B cell (primary cell): Measurements from ENCODE around the gene SMIM1. TPM values are rescaled to one million over a fixed set of nuclear protein-coding genes. Genes with fewer than 3 reads are reported as not detected.

Source experiments
- ATAC-seq: fragments of 200-7000 bp; cut with Tn5 transposase; one replicate; pipeline ENCODE4 v1.10.0; 2021; ENCODE audit warnings: low read depth, mild to moderate bottlenecking, moderate number of reproducible peaks, moderate library complexity
- CTCF ChIA-PET: fragments of 350-600 bp; sonication (Branson Sonifier 250); formaldehyde crosslinking; loops from one replicate; lab custom pipeline; 2021; ENCODE audit warnings: antibody characterized with exemption, inconsistent platforms; lab: Charles Lee
- POLR2A ChIA-PET: fragments of 350-600 bp; sonication (Branson Sonifier 250); formaldehyde crosslinking; loops from one replicate; lab custom pipeline; 2021; ENCODE audit warnings: antibody characterized with exemption; lab: Charles Lee
- DNase-seq: peaks from one replicate; pipeline ENCODE4 v3.0.0; 2013
- H2AFZ ChIP-seq: 2 replicates; pipeline ENCODE4 v1.6.1; 2012; ENCODE audit warnings: mild to moderate bottlenecking, low read depth, low read length; ENCODE audit not compliant: insufficient read depth, poor library complexity, severe bottlenecking
- H3K27ac ChIP-seq, 2 donors: 1 replicate in 1 of 2; 2 replicates in 1 of 2; pipeline ENCODE4 v1.5.1; 2012 to 2013; ENCODE audit warnings: low read length in 2 of 2, mild to moderate bottlenecking in 2 of 2, moderate library complexity in 1 of 2
- H3K27me3 ChIP-seq, 4 experiments: fragments of 200-600 bp in 1 of 4; sonication (generic) in 1 of 4; replicated peaks in 1 of 4; 1 replicate in 2 of 4; 2 replicates in 2 of 4; pipeline versions ENCODE4 v1.6.1 to v1.7.0; 2013 to 2016; ENCODE audit warnings: low read length in 3 of 4, mild to moderate bottlenecking in 2 of 4, mixed read lengths in 1 of 4, moderate library complexity in 1 of 4; ENCODE audit not compliant: insufficient read depth in 4 of 4, control insufficient read depth in 3 of 4; ENCODE audit errors: control extremely low read depth in 1 of 4
- H3K36me3 ChIP-seq, 2 experiments: replicated peaks in 1 of 2; 1 replicate in 1 of 2; 2 replicates in 1 of 2; pipeline versions ENCODE4 v1.6.1 to v1.7.1; 2013; ENCODE audit warnings: low read length in 1 of 2; ENCODE audit not compliant: insufficient read depth in 2 of 2, control insufficient read depth in 1 of 2; ENCODE audit errors: control extremely low read depth in 1 of 2, extremely low read depth in 1 of 2
- H3K4me1 ChIP-seq, 2 donors: fragments of 200-600 bp in 1 of 2; sonication (generic) in 1 of 2; 1 replicate in 1 of 2; 2 replicates in 1 of 2; pipeline versions ENCODE4 v1.5.1 to v1.6.1; 2013 to 2017; ENCODE audit warnings: low read length in 2 of 2; ENCODE audit not compliant: control insufficient read depth in 2 of 2, insufficient read depth in 2 of 2
- H3K4me2 ChIP-seq: replicated peaks from 2 replicates; pipeline ENCODE3; 2012; ENCODE audit warnings: mild to moderate bottlenecking, low read depth, low read length; ENCODE audit not compliant: poor library complexity, severe bottlenecking
- H3K4me3 ChIP-seq, 5 experiments: fragments of 200-600 bp in 1 of 5; sonication (generic) in 1 of 5; 1 replicate in 3 of 5; 2 replicates in 2 of 5; pipeline versions ENCODE4 v1.5.1 to v1.7.0; 2011 to 2016; ENCODE audit warnings: low read length in 4 of 5, mild to moderate bottlenecking in 4 of 5, low read depth in 2 of 5, control low read depth in 1 of 5, moderate library complexity in 1 of 5; ENCODE audit not compliant: insufficient read depth in 1 of 5; ENCODE audit errors: control extremely low read depth in 1 of 5, extremely low read depth in 1 of 5
- H3K79me2 ChIP-seq: fragments of 200-600 bp; sonication (generic); one replicate; pipeline ENCODE4 v1.6.0; 2016; ENCODE audit warnings: low read length; ENCODE audit not compliant: control insufficient read depth, insufficient read depth
- H3K9ac ChIP-seq: fragments of 200-600 bp; sonication (generic); 2 replicates; pipeline ENCODE4 v1.6.1; 2017; ENCODE audit warnings: mild to moderate bottlenecking, low read length, moderate library complexity
- H3K9me3 ChIP-seq, 3 donors: one replicate each; pipeline versions ENCODE4 v1.6.1 to v1.7.1; 2013; ENCODE audit warnings: low read length in 2 of 3; ENCODE audit not compliant: control insufficient read depth in 2 of 3, insufficient read depth in 1 of 3; ENCODE audit errors: control extremely low read depth in 1 of 3
- H4K20me1 ChIP-seq: 2 replicates; pipeline ENCODE4 v1.6.0; 2012; ENCODE audit warnings: mild to moderate bottlenecking, low read length; ENCODE audit not compliant: insufficient read depth, control insufficient read depth, poor library complexity, severe bottlenecking
- H3K27ac Mint-ChIP-seq: one replicate; pipeline ENCODE4 v1.8.0; 2021; ENCODE audit warnings: mixed read lengths
- H3K27me3 Mint-ChIP-seq: one replicate; pipeline ENCODE4 v1.8.0; 2021; ENCODE audit warnings: mixed read lengths
- H3K4me1 Mint-ChIP-seq: one replicate; pipeline ENCODE4 v1.8.0; 2021; ENCODE audit warnings: mixed read lengths
- H3K4me3 Mint-ChIP-seq: one replicate; pipeline ENCODE4 v1.8.0; 2021; ENCODE audit warnings: mixed read lengths
- H3K9me3 Mint-ChIP-seq: one replicate; pipeline ENCODE4 v1.8.0; 2022; ENCODE audit warnings: mixed read lengths; ENCODE audit not compliant: insufficient read depth
- EZH2 ChIP-seq: IDR thresholded peaks from 2 replicates; pipeline ENCODE4 v1.6.1; 2012; ENCODE audit warnings: borderline replicate concordance, low read depth, mild to moderate bottlenecking, moderate library complexity, low read length; ENCODE audit not compliant: insufficient read depth, poor library complexity, severe bottlenecking
- WGBS: methylation state at CpG from one replicate; pipeline ENCODE4 v1.1.5; 2013; ENCODE audit warnings: missing lambda C conversion rate; ENCODE audit not compliant: insufficient coverage; 5-methylcytosine and 5-hydroxymethylcytosine counted together
- intact Hi-C: fragments of 100-400 bp; cut with micrococcal nuclease; formaldehyde crosslinking; loops from one replicate; pipeline ENCODE4 v1.10.0; 2022
- polyA plus RNA-seq: library from polyadenylated mRNA; depleted of rRNA; stranded (reverse); fragments of >200 nt; gene quantifications from 2 replicates; pipeline ENCODE4 v1.2.3, GENCODE V29; 2012
- total RNA-seq, 2 donors: library from RNA; stranded (reverse); fragments of 120-200 nt in 1 of 2; gene quantifications; 1 replicate in 1 of 2; 2 replicates in 1 of 2; pipeline versions ENCODE4 v1.2.3 to v1.2.4, GENCODE V29; 2013 to 2022
- TF ChIP-seq, protein P1 (sequence below): fragments of 200-600 bp; IDR thresholded peaks from one replicate; pipeline ENCODE4 v1.8.0; 2022; ENCODE audit warnings: antibody characterized with exemption, mild to moderate bottlenecking

SMIM1 gene
- total and polyA plus RNA-seq, 2 donors (not counting 1 experiment from before 2014, with no cell fraction given), result 2.6 to 9.0 TPM

GRCh38 chr1:3740042-3740441, 32.5 kb upstream of the SMIM1 start:
- ATAC-seq (no peak), DNase-seq (no peak)
- no peaks in the 10 kb centered on the region for H3K4me1 ChIP-seq
- intact Hi-C loops, result no loop called here
- peaks cover 1 to 26% of the 10 kb centered on the region in 2 experiments for H3K36me3 ChIP-seq
- no peaks in the 10 kb centered on the region for H4K20me1 ChIP-seq
- Mint-ChIP-seq H3K4me3 (no peak overlapping the region), H3K9me3 (no peaks in the 10 kb centered on the region), H3K27me3 (no peaks in the 10 kb centered on the region), H3K27ac (no peak overlapping the region), H3K4me1 (peaks cover 7% of the 10 kb centered on the region)
- H3K27me3 ChIP-seq, result no peaks in the 10 kb centered on the region
- CTCF ChIA-PET, result no interaction called here
- no peaks in the 10 kb centered on the region for H3K9me3 ChIP-seq
- no peak overlapping the region for H3K27ac ChIP-seq
- H3K4me2 ChIP-seq, result no peak overlapping the region
- no peaks in the 10 kb centered on the region for H3K79me2 ChIP-seq
- H2AFZ ChIP-seq, result no peak overlapping the region
- POLR2A ChIA-PET, result no interaction called here
- WGBS, result 98% methylated on average over 9 of the region's 9 CpGs
- H3K4me3 ChIP-seq, result no peak overlapping the region
- no peak overlapping the region for H3K9ac ChIP-seq
- TF ChIP-seq, protein P1, sequence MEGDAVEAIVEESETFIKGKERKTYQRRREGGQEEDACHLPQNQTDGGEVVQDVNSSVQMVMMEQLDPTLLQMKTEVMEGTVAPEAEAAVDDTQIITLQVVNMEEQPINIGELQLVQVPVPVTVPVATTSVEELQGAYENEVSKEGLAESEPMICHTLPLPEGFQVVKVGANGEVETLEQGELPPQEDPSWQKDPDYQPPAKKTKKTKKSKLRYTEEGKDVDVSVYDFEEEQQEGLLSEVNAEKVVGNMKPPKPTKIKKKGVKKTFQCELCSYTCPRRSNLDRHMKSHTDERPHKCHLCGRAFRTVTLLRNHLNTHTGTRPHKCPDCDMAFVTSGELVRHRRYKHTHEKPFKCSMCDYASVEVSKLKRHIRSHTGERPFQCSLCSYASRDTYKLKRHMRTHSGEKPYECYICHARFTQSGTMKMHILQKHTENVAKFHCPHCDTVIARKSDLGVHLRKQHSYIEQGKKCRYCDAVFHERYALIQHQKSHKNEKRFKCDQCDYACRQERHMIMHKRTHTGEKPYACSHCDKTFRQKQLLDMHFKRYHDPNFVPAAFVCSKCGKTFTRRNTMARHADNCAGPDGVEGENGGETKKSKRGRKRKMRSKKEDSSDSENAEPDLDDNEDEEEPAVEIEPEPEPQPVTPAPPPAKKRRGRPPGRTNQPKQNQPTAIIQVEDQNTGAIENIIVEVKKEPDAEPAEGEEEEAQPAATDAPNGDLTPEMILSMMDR, result no peak
- no peak for TF ChIP-seq EZH2

DNA sequence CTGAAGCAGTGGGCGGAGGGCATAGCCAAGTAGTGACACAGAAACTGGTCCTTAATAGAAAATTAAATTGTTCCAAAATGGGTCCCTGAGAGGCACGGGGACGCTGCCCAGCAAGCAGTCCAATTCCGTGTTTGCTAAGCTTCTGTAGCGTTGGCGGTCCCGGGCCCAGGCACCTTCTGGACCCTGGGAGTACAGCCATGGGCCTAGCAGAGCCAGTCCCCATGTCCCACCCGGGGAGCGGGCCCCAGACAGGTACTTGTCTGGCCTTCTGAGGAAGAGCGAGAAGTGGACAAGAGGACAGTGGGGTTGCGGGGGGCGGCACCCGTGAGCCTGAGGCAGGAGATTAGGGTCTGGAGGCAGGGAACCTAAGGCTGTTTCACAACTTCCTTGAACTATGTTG, 31.8 kb upstream of the SMIM1 start:
- Histone ChIP-seq H3K4me2 (no peak overlapping the region), H3K36me3 (peaks cover 1 to 26% of the 10 kb centered on the region in 2 experiments), H3K79me2 (no peaks in the 10 kb centered on the region), H3K4me1 (no peaks in the 10 kb centered on the region), H2AFZ (no peak overlapping the region), H3K4me3 (no peak overlapping the region), H3K9ac (no peak overlapping the region), H3K9me3 (no peaks in the 10 kb centered on the region), H3K27me3 (no peaks in the 10 kb centered on the region), H4K20me1 (no peaks in the 10 kb centered on the region), H3K27ac (no peak overlapping the region)
- no peak for TF ChIP-seq EZH2
- TF ChIP-seq, protein P1, result no peak
- no peak overlapping the region for H3K27ac Mint-ChIP-seq
- no peak overlapping the region for H3K4me3 Mint-ChIP-seq
- 97% methylated on average over 13 of the region's 13 CpGs for WGBS
- ATAC-seq (no peak), DNase-seq (no peak)
- CTCF ChIA-PET, result no interaction called here
- intact Hi-C loops, result no loop called here
- POLR2A ChIA-PET, result no interaction called here
- H3K9me3 Mint-ChIP-seq, result no peaks in the 10 kb centered on the region
- peaks cover 13% of the 10 kb centered on the region for H3K4me1 Mint-ChIP-seq
- H3K27me3 Mint-ChIP-seq, result no peaks in the 10 kb centered on the region
